ENCODE data around the gene NCAPD3. TPM values are rescaled to one million over a fixed set of nuclear protein-coding genes. Genes with fewer than 3 reads are reported as not detected.

Gene NCAPD3
- total RNA-seq, 2 experiments from 2014 or later, result 25.7 to 29.6 TPM

DNA sequence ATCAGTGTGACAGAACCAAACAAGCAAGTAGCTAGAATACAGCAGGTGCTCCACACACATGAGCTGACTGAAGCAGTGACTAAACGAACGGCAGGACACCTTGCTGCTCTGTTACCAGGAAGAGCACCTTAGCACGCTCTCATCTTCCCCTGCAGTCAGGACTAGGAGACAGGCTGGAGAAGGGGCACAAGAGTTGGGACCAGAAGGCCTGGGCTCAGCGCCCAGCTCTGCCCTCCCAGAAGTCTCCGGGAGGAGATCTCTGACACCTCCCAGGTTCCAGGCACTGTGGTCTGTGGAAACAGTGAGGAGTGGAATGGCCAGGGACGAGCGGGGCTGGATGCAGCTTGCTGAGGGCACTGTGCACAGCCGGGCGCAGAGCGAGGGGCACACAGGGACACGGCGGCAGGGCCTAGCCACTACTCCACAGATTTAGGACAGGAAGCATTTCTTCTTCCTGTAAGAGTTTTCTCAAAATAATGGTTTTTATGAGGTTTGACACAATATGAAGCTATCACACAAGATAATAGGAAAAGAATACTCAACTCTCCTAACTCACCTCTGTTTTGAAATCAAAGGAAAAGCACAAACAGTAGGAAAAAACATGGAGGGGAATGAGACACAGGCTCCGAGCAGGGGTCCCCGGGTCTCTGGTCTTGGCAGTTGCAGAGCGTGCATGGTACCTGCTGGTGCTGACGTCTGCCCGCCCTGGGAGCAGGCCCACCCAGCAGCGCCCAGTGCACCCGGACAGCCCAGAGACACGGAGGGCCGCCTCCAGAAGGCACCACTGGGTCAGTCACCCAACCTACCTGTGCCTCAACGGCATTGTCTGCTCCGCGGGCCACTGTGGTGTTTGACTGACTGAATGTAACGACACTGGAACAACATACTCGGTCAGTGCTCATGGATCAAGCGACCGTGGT lies 67.6 kb downstream of the NCAPD3 start:
- no peaks in the 10 kb centered on the region for H3K9me3 ChIP-seq (ENCODE audit: control insufficient read depth in 1 of 2, insufficient read depth in 1 of 2, low read length in 2 of 2)
- Mint-ChIP-seq H3K36me3 (ENCODE audit: low read depth) (peaks cover 86% of the 10 kb centered on the region), H3K4me1 (ENCODE audit: low read depth) (no peaks in the 10 kb centered on the region), H3K4me3 (no peak overlapping the region), H3K9me3 (no peaks in the 10 kb centered on the region), H3K27ac (no peak overlapping the region), H3K27me3 (no peaks in the 10 kb centered on the region)
- peaks cover 63% of the 10 kb centered on the region for H3K36me3 ChIP-seq (ENCODE audit: insufficient read depth, low read length)
- ATAC-seq (ENCODE audit: poor library complexity), result no peak
- H3K4me3 ChIP-seq (ENCODE audit: low read length), result no peak overlapping the region
- intact Hi-C loops (cut with DNase I, micrococcal nuclease), result no loop called here
- no peak overlapping the region for H3K27ac ChIP-seq (ENCODE audit: low read depth in 1 of 2, low read length in 2 of 2)
- H3K27me3 ChIP-seq (ENCODE audit: control insufficient read depth in 1 of 2, insufficient read depth in 2 of 2, low read length in 2 of 2), result no peaks in the 10 kb centered on the region
- POLR2A ChIA-PET, result no interaction called here
- no peaks in the 10 kb centered on the region for H3K4me1 ChIP-seq (ENCODE audit: insufficient read depth, low read length)
- CTCF ChIA-PET, result no interaction called here
- no peak for DNase-seq
- TF ChIP-seq, protein P1, sequence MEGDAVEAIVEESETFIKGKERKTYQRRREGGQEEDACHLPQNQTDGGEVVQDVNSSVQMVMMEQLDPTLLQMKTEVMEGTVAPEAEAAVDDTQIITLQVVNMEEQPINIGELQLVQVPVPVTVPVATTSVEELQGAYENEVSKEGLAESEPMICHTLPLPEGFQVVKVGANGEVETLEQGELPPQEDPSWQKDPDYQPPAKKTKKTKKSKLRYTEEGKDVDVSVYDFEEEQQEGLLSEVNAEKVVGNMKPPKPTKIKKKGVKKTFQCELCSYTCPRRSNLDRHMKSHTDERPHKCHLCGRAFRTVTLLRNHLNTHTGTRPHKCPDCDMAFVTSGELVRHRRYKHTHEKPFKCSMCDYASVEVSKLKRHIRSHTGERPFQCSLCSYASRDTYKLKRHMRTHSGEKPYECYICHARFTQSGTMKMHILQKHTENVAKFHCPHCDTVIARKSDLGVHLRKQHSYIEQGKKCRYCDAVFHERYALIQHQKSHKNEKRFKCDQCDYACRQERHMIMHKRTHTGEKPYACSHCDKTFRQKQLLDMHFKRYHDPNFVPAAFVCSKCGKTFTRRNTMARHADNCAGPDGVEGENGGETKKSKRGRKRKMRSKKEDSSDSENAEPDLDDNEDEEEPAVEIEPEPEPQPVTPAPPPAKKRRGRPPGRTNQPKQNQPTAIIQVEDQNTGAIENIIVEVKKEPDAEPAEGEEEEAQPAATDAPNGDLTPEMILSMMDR (IDR thresholded peaks at IDR 0.05), result no peak

- no peaks in the 10 kb centered on the region for H3K4me1 Mint-ChIP-seq (ENCODE audit: low read depth)
- intact Hi-C loops (cut with DNase I, micrococcal nuclease), result no loop called here
- H3K36me3 Mint-ChIP-seq (ENCODE audit: low read depth), result peaks cover 80% of the 10 kb centered on the region
- Histone ChIP-seq H3K27ac (ENCODE audit: low read depth in 1 of 2, low read length in 2 of 2) (no peak overlapping the region), H3K4me1 (ENCODE audit: insufficient read depth, low read length) (no peaks in the 10 kb centered on the region), H3K36me3 (ENCODE audit: insufficient read depth, low read length) (peaks cover 65% of the 10 kb centered on the region), H3K4me3 (ENCODE audit: low read length) (no peak overlapping the region), H3K9me3 (ENCODE audit: control insufficient read depth in 1 of 2, insufficient read depth in 1 of 2, low read length in 2 of 2) (no peaks in the 10 kb centered on the region), H3K27me3 (ENCODE audit: control insufficient read depth in 1 of 2, insufficient read depth in 2 of 2, low read length in 2 of 2) (no peaks in the 10 kb centered on the region)
- ChIA-PET POLR2A (no interaction called here), CTCF (no interaction called here)
- H3K27ac Mint-ChIP-seq, result no peak overlapping the region
- H3K9me3 Mint-ChIP-seq, result no peaks in the 10 kb centered on the region
- H3K27me3 Mint-ChIP-seq, result no peaks in the 10 kb centered on the region
- no peak for DNase-seq
- no peak overlapping the region for H3K4me3 Mint-ChIP-seq
- ATAC-seq (ENCODE audit: poor library complexity), result no peak
- TF ChIP-seq, protein P1 (IDR thresholded peaks at IDR 0.05), result no peak
Observed at GRCh38 chr11:134155456-134155855, 68.3 kb downstream of the NCAPD3 start.

DNA sequence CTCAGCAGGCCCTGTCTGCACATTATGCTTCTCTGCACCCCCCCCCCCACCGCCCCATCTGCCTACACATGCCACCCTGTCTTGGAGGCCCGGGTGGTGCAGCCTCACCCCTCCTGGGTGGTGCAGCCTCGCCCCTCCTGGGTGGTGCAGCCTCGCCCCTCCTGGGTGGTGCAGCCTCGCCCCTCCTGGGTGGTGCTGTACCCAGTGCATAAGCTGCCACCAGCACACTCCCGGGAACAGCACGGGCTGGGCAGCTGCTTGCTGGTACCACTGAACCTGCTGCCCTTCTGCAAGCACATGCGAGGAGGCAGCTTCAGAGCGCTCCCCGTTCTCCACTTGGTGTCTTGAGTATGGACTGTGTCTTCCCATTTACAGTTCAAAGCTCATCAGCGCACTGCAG lies 69.3 kb downstream of the NCAPD3 start:
- Histone ChIP-seq H3K9me3 (ENCODE audit: control insufficient read depth in 1 of 2, insufficient read depth in 1 of 2, low read length in 2 of 2) (no peaks in the 10 kb centered on the region), H3K4me3 (ENCODE audit: low read length) (no peak overlapping the region), H3K4me1 (ENCODE audit: insufficient read depth, low read length) (no peaks in the 10 kb centered on the region), H3K27ac (ENCODE audit: low read depth in 1 of 2, low read length in 2 of 2) (no peak overlapping the region), H3K36me3 (ENCODE audit: insufficient read depth, low read length) (peaks cover 59% of the 10 kb centered on the region), H3K27me3 (ENCODE audit: control insufficient read depth in 1 of 2, insufficient read depth in 2 of 2, low read length in 2 of 2) (no peaks in the 10 kb centered on the region)
- DNase-seq (no peak), ATAC-seq (ENCODE audit: poor library complexity) (no peak)
- no peak overlapping the region for H3K4me3 Mint-ChIP-seq
- POLR2A ChIA-PET, result no interaction called here
- H3K9me3 Mint-ChIP-seq, result no peaks in the 10 kb centered on the region
- no peaks in the 10 kb centered on the region for H3K27me3 Mint-ChIP-seq
- intact Hi-C loops (cut with DNase I, micrococcal nuclease), result no loop called here
- H3K4me1 Mint-ChIP-seq (ENCODE audit: low read depth), result no peaks in the 10 kb centered on the region
- CTCF ChIA-PET, result no interaction called here
- TF ChIP-seq, protein P1 (IDR thresholded peaks at IDR 0.05), result no peak
- peaks cover 71% of the 10 kb centered on the region for H3K36me3 Mint-ChIP-seq (ENCODE audit: low read depth)
- H3K27ac Mint-ChIP-seq, result no peak overlapping the region
